B cell (primary cell): Measurements from ENCODE around the gene RASGEF1B.

Experiments used
- CTCF ChIP-seq: fragments of 200-600 bp; IDR thresholded peaks from one replicate; pipeline ENCODE4 v1.8.0; 2022; ENCODE audit warnings: antibody characterized with exemption, mild to moderate bottlenecking
- EZH2 ChIP-seq: IDR thresholded peaks from 2 replicates; pipeline ENCODE4 v1.6.1; 2012; ENCODE audit warnings: borderline replicate concordance, low read depth, mild to moderate bottlenecking, moderate library complexity, low read length; ENCODE audit not compliant: insufficient read depth, poor library complexity, severe bottlenecking

GRCh38 chr4:81445196-81445595, 26.5 kb downstream of the RASGEF1B start:
- TF ChIP-seq CTCF = no peak
- no peak for TF ChIP-seq EZH2
